CD4-positive, alpha-beta memory T cell (primary cell): ENCODE results near the gene PAPOLB. TPM values are rescaled to one million over a fixed set of nuclear protein-coding genes. Genes with fewer than 3 reads are reported as not detected.

Source experiments
- CTCF ChIA-PET: fragments of 350-600 bp; sonication (Branson Sonifier 250); formaldehyde crosslinking; loops from one replicate; lab custom pipeline; 2021; ENCODE audit warnings: inconsistent platforms; ENCODE audit not compliant: partially characterized antibody; lab: Charles Lee
- POLR2A ChIA-PET: fragments of 350-600 bp; sonication (Branson Sonifier 250); formaldehyde crosslinking; loops from one replicate; lab custom pipeline; 2021; ENCODE audit not compliant: partially characterized antibody; lab: Charles Lee
- DNase-seq, 5 donors: peaks; one replicate each; pipeline versions ENCODE4 v3.0.0 to v3.0.0-alpha.2; 2020 to 2022; ENCODE audit warnings: mixed read lengths in 1 of 5
- H3K27ac ChIP-seq: one replicate; pipeline ENCODE4 v1.7.0; 2013; ENCODE audit warnings: low read depth, low read length
- H3K27me3 ChIP-seq: 2 replicates; pipeline ENCODE4 v1.7.0; 2013; ENCODE audit warnings: mild to moderate bottlenecking, low read length, moderate library complexity; ENCODE audit not compliant: insufficient read depth
- H3K36me3 ChIP-seq: 2 replicates; pipeline ENCODE4 v1.7.0; 2013; ENCODE audit warnings: mild to moderate bottlenecking, low read length, moderate library complexity; ENCODE audit not compliant: insufficient read depth
- H3K4me1 ChIP-seq: 2 replicates; pipeline ENCODE4 v1.7.0; 2013; ENCODE audit warnings: mild to moderate bottlenecking, low read length, moderate library complexity; ENCODE audit not compliant: insufficient read depth
- H3K4me3 ChIP-seq, 2 donors: one replicate each; pipeline ENCODE4 v1.7.0; 2013; ENCODE audit warnings: low read length in 2 of 2, mild to moderate bottlenecking in 1 of 2
- H3K9me3 ChIP-seq, 2 donors: one replicate each; pipeline ENCODE4 v1.7.0; 2013; ENCODE audit warnings: low read length in 2 of 2, control low read depth in 1 of 2; ENCODE audit not compliant: control insufficient read depth in 1 of 2
- H3K27ac Mint-ChIP-seq, 7 donors: one replicate each; pipeline ENCODE4 v1.8.0; 2020 to 2021; ENCODE audit warnings: mixed read lengths in 7 of 7, mild to moderate bottlenecking in 6 of 7, inconsistent platforms in 3 of 7, moderate library complexity in 3 of 7
- H3K27me3 Mint-ChIP-seq, 2 donors: one replicate each; pipeline ENCODE4 v1.8.0; 2020 to 2021; ENCODE audit warnings: mixed read lengths in 2 of 2
- H3K36me3 Mint-ChIP-seq, 2 donors: one replicate each; pipeline ENCODE4 v1.8.0; 2020 to 2021; ENCODE audit warnings: mixed read lengths in 2 of 2, inconsistent platforms in 1 of 2, mild to moderate bottlenecking in 1 of 2
- H3K4me1 Mint-ChIP-seq, 4 donors: one replicate each; pipeline ENCODE4 v1.8.0; 2020 to 2021; ENCODE audit warnings: mixed read lengths in 4 of 4, mild to moderate bottlenecking in 1 of 4
- H3K4me3 Mint-ChIP-seq, 8 donors: one replicate each; pipeline ENCODE4 v1.8.0; 2020 to 2021; ENCODE audit warnings: mixed read lengths in 8 of 8, mild to moderate bottlenecking in 7 of 8, moderate library complexity in 6 of 8, inconsistent platforms in 3 of 8
- H3K9me3 Mint-ChIP-seq, 8 donors: one replicate each; pipeline ENCODE4 v1.8.0; 2020 to 2021; ENCODE audit warnings: mixed read lengths in 8 of 8, mild to moderate bottlenecking in 5 of 8, inconsistent platforms in 3 of 8, moderate library complexity in 1 of 8
- intact Hi-C: fragments of 100-400 bp; cut with micrococcal nuclease; formaldehyde crosslinking; loops from one replicate; pipeline ENCODE4 v1.15.1; 2023
- polyA plus RNA-seq, 2 donors: library from polyadenylated mRNA; unstranded; fragments of 300-500 nt; fragmentation: Illumina TruSeq; gene quantifications; one replicate each; pipeline ENCODE4 v1.2.3, GENCODE V29; 2021
- total RNA-seq, 2 experiments: library from RNA; stranded (reverse); gene quantifications; one replicate each; pipeline ENCODE4 v1.2.3, GENCODE V29; 2021

PAPOLB gene
- total and polyA plus RNA-seq, 4 experiments from 2014 or later: not detected

- Histone ChIP-seq H3K4me1 (no peaks in the 10 kb centered on the region), H3K27ac (no peak overlapping the region), H3K27me3 (no peaks in the 10 kb centered on the region), H3K36me3 (no peaks in the 10 kb centered on the region), H3K9me3 (no peaks in the 10 kb centered on the region), H3K4me3 (no peak overlapping the region)
- no peaks in the 10 kb centered on the region for H3K4me1 Mint-ChIP-seq
- H3K9me3 Mint-ChIP-seq: peaks cover 0 to 2% (median 0%) of the 10 kb centered on the region in 8 donors
- H3K27me3 Mint-ChIP-seq: peaks cover 7 to 14% of the 10 kb centered on the region in 2 donors
- ChIA-PET CTCF (no interaction called here), POLR2A (no interaction called here)
- DNase-seq: no peak
- intact Hi-C loops: no loop called here
- H3K27ac Mint-ChIP-seq: no peak overlapping the region
- H3K4me3 Mint-ChIP-seq: no peak overlapping the region
- no peaks in the 10 kb centered on the region for H3K36me3 Mint-ChIP-seq
These were observed 41.3 kb downstream of the PAPOLB start for GRCh38 chr7:4820405-4820966.

- ChIA-PET CTCF (no interaction called here), POLR2A (no interaction called here)
- Histone ChIP-seq H3K9me3 (no peaks in the 10 kb centered on the region), H3K27ac (no peak overlapping the region), H3K27me3 (no peaks in the 10 kb centered on the region), H3K4me3 (no peak overlapping the region), H3K36me3 (no peaks in the 10 kb centered on the region), H3K4me1 (no peaks in the 10 kb centered on the region)
- no peaks in the 10 kb centered on the region for H3K4me1 Mint-ChIP-seq
- intact Hi-C loops: no loop called here
- H3K27ac Mint-ChIP-seq: no peak overlapping the region
- H3K36me3 Mint-ChIP-seq: no peaks in the 10 kb centered on the region
- no peak for DNase-seq
- no peak overlapping the region for H3K4me3 Mint-ChIP-seq
- peaks cover 0 to 2% (median 0%) of the 10 kb centered on the region in 8 donors for H3K9me3 Mint-ChIP-seq
- peaks cover 7 to 10% of the 10 kb centered on the region in 2 donors for H3K27me3 Mint-ChIP-seq
These were observed 42.0 kb downstream of the PAPOLB start for GRCh38 chr7:4819560-4820404.

DNA sequence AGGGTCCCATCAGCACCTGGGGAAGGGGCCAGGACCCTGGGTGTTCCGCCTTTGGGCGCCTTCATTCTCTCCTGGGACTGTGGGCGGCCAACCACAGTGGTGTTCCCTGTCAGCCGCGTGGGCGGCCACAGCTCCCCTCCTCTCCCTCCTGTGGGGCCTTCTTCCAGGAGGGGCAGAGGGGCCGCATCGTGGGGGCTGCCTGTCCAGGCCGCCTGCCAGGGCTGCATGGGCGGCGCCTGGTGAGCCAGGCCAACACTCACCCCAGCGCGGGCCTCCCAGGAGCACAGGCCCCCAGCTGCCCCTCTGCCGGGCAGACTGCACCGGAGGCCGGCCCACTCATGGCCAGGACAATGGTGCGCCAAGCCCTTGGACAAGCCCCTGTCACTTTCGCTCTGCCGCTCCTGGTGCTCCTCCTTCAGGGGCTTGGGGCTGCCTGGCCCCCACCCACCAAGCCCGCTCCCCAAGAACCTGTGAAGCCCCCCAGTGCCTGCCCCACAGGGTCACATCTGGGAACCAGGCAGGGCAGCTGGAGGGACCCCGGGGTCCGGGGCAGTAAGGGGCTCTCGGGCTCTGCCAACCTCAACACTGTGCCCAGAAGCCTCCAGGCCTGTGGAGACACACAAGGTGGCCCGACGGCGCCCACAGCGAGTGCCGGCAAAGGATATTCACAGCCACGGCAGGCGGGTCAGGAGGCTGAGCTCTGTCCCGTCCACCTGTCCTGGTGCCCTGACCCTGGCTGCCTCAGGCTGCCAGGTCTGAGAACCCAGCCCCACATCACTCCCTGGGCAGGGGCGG, 43.6 kb downstream of the PAPOLB start:
- no peak overlapping the region for H3K4me3 Mint-ChIP-seq
- Histone ChIP-seq H3K36me3 (no peaks in the 10 kb centered on the region), H3K4me1 (no peaks in the 10 kb centered on the region), H3K9me3 (no peaks in the 10 kb centered on the region), H3K27me3 (peaks cover 4% of the 10 kb centered on the region), H3K27ac (no peak overlapping the region), H3K4me3 (no peak overlapping the region)
- no peaks in the 10 kb centered on the region for H3K9me3 Mint-ChIP-seq
- ChIA-PET CTCF (no interaction called here), POLR2A (no interaction called here)
- intact Hi-C loops: no loop called here
- no peaks in the 10 kb centered on the region for H3K36me3 Mint-ChIP-seq
- no peak overlapping the region for H3K27ac Mint-ChIP-seq
- DNase-seq: no peak
- no peaks in the 10 kb centered on the region for H3K4me1 Mint-ChIP-seq
- H3K27me3 Mint-ChIP-seq: peaks cover 18 to 19% of the 10 kb centered on the region in 2 donors

GRCh38 chr7:4817178-4817901, 44.5 kb downstream of the PAPOLB start:
- no peaks in the 10 kb centered on the region for H3K36me3 ChIP-seq
- H3K9me3 ChIP-seq: no peaks in the 10 kb centered on the region
- H3K27ac Mint-ChIP-seq: no peak overlapping the region
- H3K36me3 Mint-ChIP-seq: no peaks in the 10 kb centered on the region
- H3K27me3 Mint-ChIP-seq: peaks cover 18 to 23% of the 10 kb centered on the region in 2 donors
- intact Hi-C loops: no loop called here
- H3K4me3 ChIP-seq: no peak overlapping the region
- CTCF ChIA-PET: no interaction called here
- POLR2A ChIA-PET: no interaction called here
- no peaks in the 10 kb centered on the region for H3K4me1 ChIP-seq
- DNase-seq: no peak
- peaks cover 4% of the 10 kb centered on the region for H3K27me3 ChIP-seq
- no peak overlapping the region for H3K27ac ChIP-seq
- no peak overlapping the region for H3K4me3 Mint-ChIP-seq
- peaks cover 0 to 2% (median 0%) of the 10 kb centered on the region in 4 donors for H3K4me1 Mint-ChIP-seq
- H3K9me3 Mint-ChIP-seq: peaks cover 0 to 2% (median 0%) of the 10 kb centered on the region in 8 donors

DNA sequence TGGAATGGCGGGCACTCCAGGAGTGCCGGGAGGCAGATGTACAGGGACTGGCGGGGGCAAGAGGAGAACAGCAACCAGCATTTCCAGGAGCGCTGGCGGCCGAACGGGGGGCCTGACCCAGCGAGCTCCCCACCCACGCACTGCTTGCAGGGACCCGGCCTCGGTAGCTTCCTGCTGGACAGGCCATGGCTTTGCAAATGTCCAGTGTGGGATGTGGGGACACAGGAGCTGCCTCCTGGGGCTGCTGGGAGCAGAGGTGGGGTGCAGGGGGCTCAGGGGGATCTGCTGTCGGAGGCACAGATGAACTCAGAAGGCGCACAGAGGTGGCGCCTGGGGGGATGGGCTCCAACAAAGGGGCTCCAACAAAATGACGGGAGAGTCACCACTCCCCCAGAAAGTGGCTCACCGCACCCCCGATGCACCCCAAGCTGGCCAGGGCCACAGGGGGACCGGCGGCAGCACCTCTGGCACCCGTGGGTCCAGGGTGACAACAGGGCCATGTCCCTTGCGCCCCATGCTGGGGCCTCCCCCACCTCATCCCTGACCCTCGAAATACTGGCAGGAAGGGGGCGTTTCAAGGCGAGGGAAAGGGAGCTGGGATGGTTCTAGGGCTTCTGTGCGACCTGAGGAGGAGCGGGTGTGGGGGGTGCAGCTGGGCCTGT, 45.3 kb downstream of the PAPOLB start:
- Mint-ChIP-seq H3K27me3 (peaks cover 16 to 22% of the 10 kb centered on the region in 2 donors), H3K4me1 (peaks cover 0 to 2% (median 0%) of the 10 kb centered on the region in 4 donors), H3K9me3 (peaks cover 0 to 2% (median 0%) of the 10 kb centered on the region in 8 donors), H3K4me3 (no peak overlapping the region), H3K27ac (no peak overlapping the region), H3K36me3 (no peaks in the 10 kb centered on the region)
- Histone ChIP-seq H3K4me1 (no peaks in the 10 kb centered on the region), H3K36me3 (no peaks in the 10 kb centered on the region), H3K4me3 (no peak overlapping the region), H3K27me3 (peaks cover 4% of the 10 kb centered on the region), H3K27ac (no peak overlapping the region), H3K9me3 (no peaks in the 10 kb centered on the region)
- ChIA-PET CTCF (no interaction called here), POLR2A (no interaction called here)
- no peak for DNase-seq
- intact Hi-C loops: no loop called here

- POLR2A ChIA-PET: no interaction called here
These were observed 46.0 kb downstream of the PAPOLB start for GRCh38 chr7:4815609-4816418.

More at GRCh38 chr7:4815609-4816418, 46.0 kb downstream of the PAPOLB start:
- no peak overlapping the region for H3K27ac Mint-ChIP-seq
- H3K36me3 ChIP-seq: no peaks in the 10 kb centered on the region
- peaks cover 0 to 2% (median 0%) of the 10 kb centered on the region in 8 donors for H3K9me3 Mint-ChIP-seq
- peaks cover 16 to 22% of the 10 kb centered on the region in 2 donors for H3K27me3 Mint-ChIP-seq
- no peak for DNase-seq
- H3K9me3 ChIP-seq: no peaks in the 10 kb centered on the region
- peaks cover 0 to 2% (median 0%) of the 10 kb centered on the region in 4 donors for H3K4me1 Mint-ChIP-seq
- H3K4me3 ChIP-seq: no peak overlapping the region
- intact Hi-C loops: no loop called here
- no peak overlapping the region for H3K4me3 Mint-ChIP-seq
- H3K4me1 ChIP-seq: no peaks in the 10 kb centered on the region
- no peaks in the 10 kb centered on the region for H3K36me3 Mint-ChIP-seq
- H3K27ac ChIP-seq: no peak overlapping the region
- CTCF ChIA-PET: no interaction called here
- peaks cover 4% of the 10 kb centered on the region for H3K27me3 ChIP-seq
